OCI-LY1 (cell line): Measurements from ENCODE around the gene ADK.

Experiments
- H2AFZ ChIP-seq: fragments of 200-600 bp; sonication (generic), shearing (Covaris generic); 2 replicates; pipeline ENCODE4 v1.6.0; 2014; ENCODE audit warnings: antibody characterized with exemption, mild to moderate bottlenecking, low read length
- H3F3A ChIP-seq: fragments of 200-600 bp; sonication (generic), shearing (Covaris generic); 2 replicates; pipeline ENCODE4 v1.6.0; 2014; ENCODE audit warnings: mild to moderate bottlenecking, antibody characterized with exemption, low read length, moderate library complexity; ENCODE audit not compliant: insufficient read depth
- H3K27ac ChIP-seq: fragments of 200-600 bp; sonication (generic); 2 replicates; pipeline ENCODE4 v1.5.1; 2014; ENCODE audit warnings: low read length, mixed run types, mild to moderate bottlenecking, low read depth; ENCODE audit not compliant: poor library complexity, severe bottlenecking
- H3K27me3 ChIP-seq: fragments of 200-600 bp; sonication (generic); 2 replicates; pipeline ENCODE4 v1.6.0; 2014; ENCODE audit warnings: antibody characterized with exemption, mild to moderate bottlenecking, low read length, moderate library complexity; ENCODE audit not compliant: insufficient read depth
- H3K36me3 ChIP-seq: fragments of 200-600 bp; sonication (generic); 2 replicates; pipeline ENCODE4 v1.6.1; 2014; ENCODE audit warnings: mild to moderate bottlenecking, antibody characterized with exemption, low read length, moderate library complexity, mixed read lengths; ENCODE audit not compliant: insufficient read depth
- H3K4me1 ChIP-seq: fragments of 200-600 bp; sonication (generic); 2 replicates; pipeline ENCODE4 v1.5.1; 2014; ENCODE audit warnings: mild to moderate bottlenecking, low read length, moderate library complexity; ENCODE audit not compliant: insufficient read depth, severe bottlenecking
- H3K4me2 ChIP-seq: fragments of 200-600 bp; sonication (generic), shearing (Covaris generic); 2 replicates; pipeline ENCODE4 v1.6.1; 2014; ENCODE audit warnings: low read length
- H3K4me3 ChIP-seq: fragments of 200-600 bp; sonication (generic); 2 replicates; pipeline ENCODE4 v1.5.1; 2014; ENCODE audit warnings: low read length, low read depth, mild to moderate bottlenecking, mixed read lengths; ENCODE audit not compliant: poor library complexity, severe bottlenecking
- H3K79me2 ChIP-seq: fragments of 200-600 bp; shearing (Covaris generic); 2 replicates; pipeline ENCODE4 v1.6.1; 2016; ENCODE audit warnings: mixed run types, low read length, mixed read lengths; ENCODE audit not compliant: insufficient read depth
- H3K9ac ChIP-seq: fragments of 200-600 bp; sonication (generic), shearing (Covaris generic); 2 replicates; pipeline ENCODE4 v1.6.1; 2014; ENCODE audit warnings: mild to moderate bottlenecking, low read length, mixed read lengths
- H3K9me2 ChIP-seq: fragments of 200-600 bp; sonication (generic), shearing (Covaris generic); 2 replicates; pipeline ENCODE4 v1.6.1; 2014; ENCODE audit warnings: low read depth, mild to moderate bottlenecking, low read length, mixed read lengths
- H3K9me3 ChIP-seq: fragments of 200-600 bp; shearing (Covaris generic); 2 replicates; pipeline ENCODE4 v1.6.1; 2014; ENCODE audit warnings: low read length, mixed read lengths
- H4K20me1 ChIP-seq: fragments of 200-600 bp; sonication (generic), shearing (Covaris generic); 2 replicates; pipeline ENCODE4 v1.6.0; 2016; ENCODE audit warnings: mild to moderate bottlenecking, low read length; ENCODE audit not compliant: insufficient read depth
- CTCF ChIP-seq: fragments of 200-600 bp; sonication (generic), shearing (Covaris generic); IDR thresholded peaks from 2 replicates; pipeline ENCODE4 v1.5.1; 2017; ENCODE audit warnings: mild to moderate bottlenecking, antibody characterized with exemption, low read length, moderate library complexity, mixed read lengths
- EZH2 ChIP-seq: fragments of 200-600 bp; sonication (generic), shearing (Covaris generic); IDR thresholded peaks from 2 replicates; pipeline ENCODE4 v1.8.0; 2017; ENCODE audit warnings: borderline replicate concordance, mixed run types, mild to moderate bottlenecking, antibody characterized with exemption, low read length, moderate library complexity, mixed read lengths

The ADK gene

GRCh38 chr10:74244807-74245206, 93.8 kb downstream of the ADK start:
- no peak overlapping the region for H2AFZ ChIP-seq
- no peaks in the 10 kb centered on the region for H3K4me1 ChIP-seq
- H3K9me2 ChIP-seq: no peaks in the 10 kb centered on the region
- peaks cover 19% of the 10 kb centered on the region; the same call in 1 of the 2 replicates for H3K36me3 ChIP-seq
- H3K4me3 ChIP-seq: no peak overlapping the region
- no peak overlapping the region for H3K9ac ChIP-seq
- no peaks in the 10 kb centered on the region for H3K27me3 ChIP-seq
- no peak for TF ChIP-seq CTCF
- no peak for TF ChIP-seq EZH2
- H3K4me2 ChIP-seq: no peak overlapping the region
- H4K20me1 ChIP-seq: no peaks in the 10 kb centered on the region
- no peak overlapping the region for H3K27ac ChIP-seq
- no peaks in the 10 kb centered on the region for H3F3A ChIP-seq
- no peaks in the 10 kb centered on the region for H3K79me2 ChIP-seq
- no peaks in the 10 kb centered on the region for H3K9me3 ChIP-seq

GRCh38 chr10:74246495-74246894, 95.5 kb downstream of the ADK start:
- Histone ChIP-seq H3K9me3 (no peaks in the 10 kb centered on the region), H3K27me3 (no peaks in the 10 kb centered on the region), H3K4me1 (no peaks in the 10 kb centered on the region), H3K9me2 (no peaks in the 10 kb centered on the region), H3K9ac (no peak overlapping the region), H3K79me2 (no peaks in the 10 kb centered on the region), H2AFZ (no peak overlapping the region), H3K36me3 (peaks cover 19% of the 10 kb centered on the region; the same call in 1 of the 2 replicates), H3K4me3 (no peak overlapping the region), H3K4me2 (no peak overlapping the region), H3F3A (no peaks in the 10 kb centered on the region), H3K27ac (no peak overlapping the region), H4K20me1 (no peaks in the 10 kb centered on the region)
- TF ChIP-seq CTCF (no peak), EZH2 (no peak)

GRCh38 chr10:74249865-74250264, 98.8 kb downstream of the ADK start:
- Histone ChIP-seq H2AFZ (no peak overlapping the region), H3K27ac (no peak overlapping the region), H3K36me3 (peaks cover 6% of the 10 kb centered on the region; the same call in 1 of the 2 replicates), H3K9me3 (no peaks in the 10 kb centered on the region), H3K4me1 (peaks cover 14% of the 10 kb centered on the region), H4K20me1 (no peaks in the 10 kb centered on the region), H3K4me3 (no peak overlapping the region), H3K27me3 (no peaks in the 10 kb centered on the region), H3K9ac (no peak overlapping the region), H3F3A (no peaks in the 10 kb centered on the region), H3K79me2 (no peaks in the 10 kb centered on the region), H3K4me2 (no peak overlapping the region), H3K9me2 (no peaks in the 10 kb centered on the region)
- TF ChIP-seq CTCF: no peak
- no peak for TF ChIP-seq EZH2
